H9 (cell line): ENCODE data around the gene CCSER1. TPM values are rescaled to one million over a fixed set of nuclear protein-coding genes. Genes with fewer than 3 reads are reported as not detected.

Experiments used
- DNase-seq: peaks from one replicate; pipeline ENCODE4 v3.0.0-alpha.2; 2017
- H2AFZ ChIP-seq: one replicate; pipeline ENCODE4 v1.6.1; 2013; ENCODE audit warnings: mild to moderate bottlenecking, low read length, control low read depth, moderate library complexity
- H2AK5ac ChIP-seq: 2 replicates; pipeline ENCODE4 v1.6.1; 2013; ENCODE audit warnings: low read length, control low read depth, mixed read lengths; ENCODE audit not compliant: insufficient read length
- H2BK120ac ChIP-seq: one replicate; pipeline ENCODE4 v1.6.1; 2013; ENCODE audit warnings: low read depth, mild to moderate bottlenecking, low read length, control low read depth, inconsistent platforms; ENCODE audit not compliant: poor library complexity, severe bottlenecking
- H2BK12ac ChIP-seq: 2 replicates; pipeline ENCODE4 v1.6.1; 2013; ENCODE audit warnings: low read length, control low read depth, mixed read lengths, low read depth; ENCODE audit not compliant: insufficient read length
- H2BK15ac ChIP-seq: 2 replicates; pipeline ENCODE4 v1.6.1; 2013; ENCODE audit warnings: low read depth, low read length, control low read depth
- H2BK20ac ChIP-seq: one replicate; pipeline ENCODE4 v1.6.1; 2013; ENCODE audit warnings: low read depth, mild to moderate bottlenecking, low read length, control low read depth, inconsistent platforms; ENCODE audit not compliant: poor library complexity, severe bottlenecking
- H2BK5ac ChIP-seq: 2 replicates; pipeline ENCODE4 v1.6.1; 2013; ENCODE audit warnings: low read length, control low read depth, mixed read lengths; ENCODE audit not compliant: insufficient read length
- H3K14ac ChIP-seq: 2 replicates; pipeline ENCODE4 v1.6.1; 2013; ENCODE audit warnings: low read length, control low read depth; ENCODE audit not compliant: insufficient read depth
- H3K18ac ChIP-seq: 2 replicates; pipeline ENCODE4 v1.6.1; 2013; ENCODE audit warnings: low read depth, mild to moderate bottlenecking, mixed read lengths, low read length, control low read depth; ENCODE audit not compliant: insufficient read length
- H3K23ac ChIP-seq: 2 replicates; pipeline ENCODE4 v1.6.1; 2013; ENCODE audit warnings: low read length, control low read depth, mixed read lengths, low read depth; ENCODE audit not compliant: insufficient read length
- H3K23me2 ChIP-seq: 2 replicates; pipeline ENCODE4 v1.6.1; 2013; ENCODE audit warnings: low read depth, mild to moderate bottlenecking, mixed read lengths, low read length, control low read depth; ENCODE audit not compliant: insufficient read length, poor library complexity, severe bottlenecking
- H3K27ac ChIP-seq: 2 replicates; pipeline ENCODE4 v1.5.1; 2013; ENCODE audit warnings: low read length, control low read depth, mixed read lengths, low read depth; ENCODE audit not compliant: insufficient read length
- H3K27me3 ChIP-seq: 2 replicates; pipeline ENCODE4 v1.6.1; 2013; ENCODE audit warnings: low read length, control low read depth, inconsistent platforms; ENCODE audit not compliant: insufficient read depth
- H3K4ac ChIP-seq: 2 replicates; pipeline ENCODE4 v1.6.1; 2013; ENCODE audit warnings: low read depth, mild to moderate bottlenecking, control low read depth, inconsistent platforms, low read length, moderate library complexity
- H3K4me1 ChIP-seq: 2 replicates; pipeline ENCODE4 v1.6.1; 2013; ENCODE audit warnings: low read length, control low read depth, inconsistent platforms; ENCODE audit not compliant: insufficient read depth
- H3K4me2 ChIP-seq: 2 replicates; pipeline ENCODE4 v1.6.1; 2013; ENCODE audit warnings: low read length, control low read depth, mixed read lengths; ENCODE audit not compliant: insufficient read length, insufficient read depth
- H3K56ac ChIP-seq: 2 replicates; pipeline ENCODE4 v1.6.1; 2013; ENCODE audit warnings: low read depth, mild to moderate bottlenecking, mixed read lengths, low read length, control low read depth; ENCODE audit not compliant: insufficient read length
- H3K79me1 ChIP-seq: 2 replicates; pipeline ENCODE4 v1.6.1; 2013; ENCODE audit warnings: low read depth, mild to moderate bottlenecking, moderate library complexity, low read length, control low read depth, inconsistent platforms; ENCODE audit not compliant: insufficient read depth, poor library complexity, severe bottlenecking
- H3K79me2 ChIP-seq: 2 replicates; pipeline ENCODE4 v1.6.1; 2013; ENCODE audit warnings: low read length, control low read depth, inconsistent platforms; ENCODE audit not compliant: insufficient read depth
- H3K9ac ChIP-seq: 2 replicates; pipeline ENCODE4 v1.6.1; 2013; ENCODE audit warnings: low read length, control low read depth, mixed read lengths; ENCODE audit not compliant: insufficient read length; ENCODE audit errors: extremely low read depth
- H3K9me3 ChIP-seq: one replicate; pipeline ENCODE4 v1.6.1; 2013; ENCODE audit warnings: low read depth, low read length, inconsistent platforms; ENCODE audit not compliant: control insufficient read depth
- H3T11ph ChIP-seq: one replicate; pipeline ENCODE4 v1.6.1; 2013; ENCODE audit warnings: mild to moderate bottlenecking, low read length, control low read depth, inconsistent platforms
- H4K20me1 ChIP-seq: one replicate; pipeline ENCODE4 v1.6.1; 2013; ENCODE audit not compliant: control insufficient read depth, insufficient read length, insufficient read depth
- H4K5ac ChIP-seq: 2 replicates; pipeline ENCODE4 v1.6.1; 2013; ENCODE audit warnings: low read depth, mild to moderate bottlenecking, mixed read lengths, low read length, control low read depth; ENCODE audit not compliant: insufficient read length
- H4K8ac ChIP-seq: replicated peaks from 2 replicates; pipeline ENCODE4 v1.6.1; 2013; ENCODE audit warnings: low read length, control low read depth, mixed read lengths, low read depth; ENCODE audit not compliant: insufficient read length
- H4K91ac ChIP-seq: 2 replicates; pipeline ENCODE4 v1.6.1; 2013; ENCODE audit warnings: low read depth, mild to moderate bottlenecking, moderate library complexity, mixed read lengths, low read length, control low read depth; ENCODE audit not compliant: insufficient read length
- H3K27ac Mint-ChIP-seq, 3 experiments: 2 replicates in 2 of 3; 3 replicates in 1 of 3; pipeline ENCODE4 v1.8.0; 2020 to 2021; ENCODE audit warnings: mixed read lengths in 3 of 3, mild to moderate bottlenecking in 1 of 3, moderate library complexity in 1 of 3
- H3K27me3 Mint-ChIP-seq: 2 replicates; pipeline ENCODE4 v1.8.0; 2021; ENCODE audit warnings: low read depth, mild to moderate bottlenecking, moderate library complexity, mixed read lengths
- H3K36me3 Mint-ChIP-seq, 3 experiments: 2 replicates in 2 of 3; 3 replicates in 1 of 3; pipeline ENCODE4 v1.8.0; 2020 to 2021; ENCODE audit warnings: low read depth in 3 of 3, mixed read lengths in 3 of 3; ENCODE audit not compliant: insufficient read depth in 1 of 3
- H3K4me1 Mint-ChIP-seq, 2 experiments: 2 replicates each; pipeline ENCODE4 v1.8.0; 2020; ENCODE audit warnings: mixed read lengths in 2 of 2
- H3K4me3 Mint-ChIP-seq, 2 experiments: 2 replicates in 1 of 2; 3 replicates in 1 of 2; pipeline ENCODE4 v1.8.0; 2020 to 2021; ENCODE audit warnings: mild to moderate bottlenecking in 2 of 2, mixed read lengths in 2 of 2, moderate library complexity in 1 of 2
- H3K9me3 Mint-ChIP-seq, 2 experiments: 2 replicates in 1 of 2; 3 replicates in 1 of 2; pipeline ENCODE4 v1.8.0; 2020; ENCODE audit warnings: mild to moderate bottlenecking in 2 of 2, mixed read lengths in 2 of 2, moderate library complexity in 1 of 2
- WGBS: extraction: QIAGEN DNeasy Blood & Tissue Kit; methylation state at CpG from one replicate; pipeline ENCODE4 v1.1.7; 2013; ENCODE audit warnings: missing lambda C conversion rate, low lambda C conversion rate, mixed read lengths; ENCODE audit not compliant: insufficient read length; ENCODE audit errors: extremely low coverage; 5-methylcytosine and 5-hydroxymethylcytosine counted together
- total RNA-seq: library from RNA; stranded (reverse); gene quantifications from 2 replicates; pipeline ENCODE4 v1.2.1, GENCODE V29; 2021
- TF ChIP-seq, protein P1 (sequence below): fragments of 200-600 bp; sonication (generic); conservative IDR thresholded peaks from 3 replicates; pipeline ENCODE4 v1.8.0; 2021; ENCODE audit warnings: antibody characterized with exemption, mild to moderate bottlenecking

CCSER1 gene
- total RNA-seq, 1 experiment from 2014 or later, result 0.37 TPM

DNA sequence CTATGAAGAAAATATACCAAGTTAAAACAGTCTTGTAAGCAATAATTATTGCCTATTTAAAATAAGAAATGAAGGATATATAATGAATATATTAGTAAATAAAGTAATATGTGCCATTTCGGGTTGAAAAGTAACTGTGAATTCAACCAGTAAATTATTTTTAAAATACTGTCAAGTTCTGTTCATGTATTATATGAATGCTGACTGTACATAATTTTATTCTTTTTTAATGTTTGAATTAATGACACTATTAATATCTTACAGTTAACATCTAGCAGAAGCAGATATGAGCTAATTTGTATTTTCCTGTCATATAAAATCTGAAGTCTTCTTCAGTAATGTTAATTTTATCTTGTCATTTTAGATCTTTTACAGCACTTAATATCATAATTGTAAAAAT is 632.9 kb downstream of the CCSER1 start:
- 100% methylated on average over 1 of the region's 1 CpG for WGBS
- TF ChIP-seq, protein P1, sequence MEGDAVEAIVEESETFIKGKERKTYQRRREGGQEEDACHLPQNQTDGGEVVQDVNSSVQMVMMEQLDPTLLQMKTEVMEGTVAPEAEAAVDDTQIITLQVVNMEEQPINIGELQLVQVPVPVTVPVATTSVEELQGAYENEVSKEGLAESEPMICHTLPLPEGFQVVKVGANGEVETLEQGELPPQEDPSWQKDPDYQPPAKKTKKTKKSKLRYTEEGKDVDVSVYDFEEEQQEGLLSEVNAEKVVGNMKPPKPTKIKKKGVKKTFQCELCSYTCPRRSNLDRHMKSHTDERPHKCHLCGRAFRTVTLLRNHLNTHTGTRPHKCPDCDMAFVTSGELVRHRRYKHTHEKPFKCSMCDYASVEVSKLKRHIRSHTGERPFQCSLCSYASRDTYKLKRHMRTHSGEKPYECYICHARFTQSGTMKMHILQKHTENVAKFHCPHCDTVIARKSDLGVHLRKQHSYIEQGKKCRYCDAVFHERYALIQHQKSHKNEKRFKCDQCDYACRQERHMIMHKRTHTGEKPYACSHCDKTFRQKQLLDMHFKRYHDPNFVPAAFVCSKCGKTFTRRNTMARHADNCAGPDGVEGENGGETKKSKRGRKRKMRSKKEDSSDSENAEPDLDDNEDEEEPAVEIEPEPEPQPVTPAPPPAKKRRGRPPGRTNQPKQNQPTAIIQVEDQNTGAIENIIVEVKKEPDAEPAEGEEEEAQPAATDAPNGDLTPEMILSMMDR, result no peak
- H2BK20ac ChIP-seq, result no peak overlapping the region

More for the DNA sequence above, 632.9 kb downstream of the CCSER1 start:
- H4K20me1 ChIP-seq, result no peaks in the 10 kb centered on the region
- no peaks in the 10 kb centered on the region for H3K9me3 ChIP-seq
- H3K79me2 ChIP-seq, result no peaks in the 10 kb centered on the region
- no peak overlapping the region for H2AK5ac ChIP-seq
- H3K4me1 ChIP-seq, result no peaks in the 10 kb centered on the region
- no peak overlapping the region for H3K4me2 ChIP-seq
- no peaks in the 10 kb centered on the region for H3K9me3 Mint-ChIP-seq
- no peaks in the 10 kb centered on the region for H3K79me1 ChIP-seq
- no peak overlapping the region for H3K9ac ChIP-seq
- H3K4me1 Mint-ChIP-seq, result no peaks in the 10 kb centered on the region; a peak in 2 of 4 replicates
- no peak overlapping the region for H2BK120ac ChIP-seq
- H3K56ac ChIP-seq, result no peak overlapping the region
- H4K91ac ChIP-seq, result no peak overlapping the region
- no peak overlapping the region for H3K4me3 Mint-ChIP-seq
- H3K14ac ChIP-seq, result no peak overlapping the region
- H3K23me2 ChIP-seq, result no peaks in the 10 kb centered on the region
- H3K27ac ChIP-seq, result no peak overlapping the region
- H4K8ac ChIP-seq, result no peak overlapping the region
- H3K4ac ChIP-seq, result no peak overlapping the region
- no peaks in the 10 kb centered on the region for H3K27me3 Mint-ChIP-seq
- no peak overlapping the region for H4K5ac ChIP-seq
- no peak overlapping the region for H3K23ac ChIP-seq
- H2BK5ac ChIP-seq, result no peak overlapping the region
- no peak for DNase-seq
- no peak overlapping the region for H2BK15ac ChIP-seq
- H2AFZ ChIP-seq, result no peak overlapping the region
- H3T11ph ChIP-seq, result no peak overlapping the region
- no peaks in the 10 kb centered on the region for H3K27me3 ChIP-seq
- no peak overlapping the region for H3K18ac ChIP-seq
- H3K27ac Mint-ChIP-seq, result no peak overlapping the region
- H2BK12ac ChIP-seq, result no peak overlapping the region
- no peaks in the 10 kb centered on the region for H3K36me3 Mint-ChIP-seq
